Left lung (tissue), 10 donors: Measurements from ENCODE around the gene GIMAP8. TPM values are rescaled to one million over a fixed set of nuclear protein-coding genes. Genes with fewer than 3 reads are reported as not detected.

Source experiments
- ATAC-seq: fragments of 200-7000 bp; cut with Tn5 transposase; one replicate; pipeline ENCODE4 v1.9.1; 2020; ENCODE audit warnings: moderate library complexity
- DNase-seq, 4 donors: peaks; one replicate each; pipeline ENCODE4 v3.0.0-alpha.2; 2013 to 2020
- H3K27ac ChIP-seq, 2 donors: fragments of 200-600 bp; sonication (generic) in 1 of 2; one replicate each; pipeline versions ENCODE4 v1.5.0 to v1.8.0; 2020 to 2021
- H3K27me3 ChIP-seq, 2 donors: fragments of 200-600 bp; sonication (generic) in 1 of 2; one replicate each; pipeline versions ENCODE4 v1.5.0 to v1.8.0; 2020 to 2021
- H3K36me3 ChIP-seq, 2 donors: fragments of 200-600 bp; sonication (generic) in 1 of 2; one replicate each; pipeline versions ENCODE4 v1.5.0 to v1.8.0; 2020 to 2021
- H3K4me1 ChIP-seq, 2 donors: fragments of 200-600 bp; one replicate each; pipeline ENCODE4 v1.8.0; 2021
- H3K4me3 ChIP-seq, 2 donors: fragments of 200-600 bp; sonication (generic) in 1 of 2; one replicate each; pipeline versions ENCODE4 v1.5.0 to v1.8.0; 2020 to 2021; ENCODE audit warnings: mild to moderate bottlenecking in 1 of 2
- H3K9me3 ChIP-seq, 2 donors: fragments of 200-600 bp; sonication (generic) in 1 of 2; one replicate each; pipeline versions ENCODE4 v1.5.0 to v1.8.0; 2020 to 2021
- CTCF ChIP-seq, 2 donors: fragments of 200-600 bp; sonication (generic) in 1 of 2; IDR thresholded peaks; one replicate each; pipeline versions ENCODE4 v1.5.0 to v1.8.0; 2021; ENCODE audit warnings: antibody characterized with exemption in 2 of 2
- intact Hi-C, 2 donors: fragments of 100-400 bp; cut with DNase I; formaldehyde crosslinking; loops; one replicate each; pipeline versions ENCODE4 v1.11.2 to v1.14.2; 2022
- polyA plus RNA-seq, 6 donors: library from polyadenylated mRNA; unstranded; fragments of 120-200 nt; gene quantifications; one replicate each; pipeline ENCODE4 v1.2.1, GENCODE V29; 2013; ENCODE audit not compliant: insufficient read length in 6 of 6
- total RNA-seq, 2 donors: library from RNA; stranded (reverse); fragmentation: NEBNext Ultra II Directional; extraction: Animal tissue kit (Norgen Biotek cat#: 25700); gene quantifications; one replicate each; pipeline ENCODE4 v1.2.1, GENCODE V29; 2021
- donor health status: DM: no; HTN: yes; CAD: no.
- donor health status: DM: no; HTN: no; CAD: no.

GIMAP8 gene
- total and polyA plus RNA-seq, 8 donors = 17.1 to 37.3 (median 24.6) TPM

GRCh38 chr7:150444674-150445365 lies 5.6 kb upstream of the GIMAP8 start:
- no peak for DNase-seq
- intact Hi-C loops = loop anchor here in 1 of 2 donors (5.0 kb wide), 1 partner anchor 312 kb away; no protein-coding TSS in a partner anchor
- Histone ChIP-seq H3K9me3 (peaks cover 0 to 18% of the 10 kb centered on the region in 2 donors), H3K27ac (no peak overlapping the region), H3K4me3 (no peak overlapping the region), H3K27me3 (no peaks in the 10 kb centered on the region), H3K4me1 (peaks cover 10 to 25% of the 10 kb centered on the region in 2 donors), H3K36me3 (no peaks in the 10 kb centered on the region)
- no peak for TF ChIP-seq CTCF (IDR thresholded peaks at IDR 0.05)
- no peak for ATAC-seq

- DNase-seq (no peak), ATAC-seq (no peak)
- Histone ChIP-seq H3K27me3 (no peaks in the 10 kb centered on the region), H3K4me1 (peaks cover 10 to 33% of the 10 kb centered on the region in 2 donors), H3K36me3 (no peaks in the 10 kb centered on the region), H3K27ac (no peak overlapping the region), H3K4me3 (no peak overlapping the region), H3K9me3 (peaks cover 0 to 13% of the 10 kb centered on the region in 2 donors)
- intact Hi-C loops = loop anchor here in 1 of 2 donors (5.0 kb wide), 1 partner anchor 311 kb away; no protein-coding TSS in a partner anchor
- no peak for TF ChIP-seq CTCF (IDR thresholded peaks at IDR 0.05)
These were observed 4.0 kb upstream of the GIMAP8 start for GRCh38 chr7:150446288-150446938.

- peaks cover 10 to 39% of the 10 kb centered on the region in 2 donors for H3K4me1 ChIP-seq
- no peak overlapping the region for H3K4me3 ChIP-seq
- H3K27ac ChIP-seq = no peak overlapping the region
- H3K36me3 ChIP-seq = no peaks in the 10 kb centered on the region
- intact Hi-C loops = loop anchor here in 1 of 2 donors (5.0 kb wide), 1 partner anchor 309 kb away; no protein-coding TSS in a partner anchor
- no peak for DNase-seq
- H3K9me3 ChIP-seq = no peaks in the 10 kb centered on the region
- ATAC-seq = no peak
- no peak for TF ChIP-seq CTCF (IDR thresholded peaks at IDR 0.05)
- no peaks in the 10 kb centered on the region for H3K27me3 ChIP-seq
These were observed 2.3 kb upstream of the GIMAP8 start for GRCh38 chr7:150447966-150448788.

GRCh38 chr7:150448789-150449147 lies 1.7 kb upstream of the GIMAP8 start:
- Histone ChIP-seq H3K9me3 (no peaks in the 10 kb centered on the region), H3K27me3 (no peaks in the 10 kb centered on the region), H3K4me3 (no peak overlapping the region), H3K27ac (peak overlapping the region; percentile 11 to 95), H3K36me3 (no peaks in the 10 kb centered on the region), H3K4me1 (peaks cover 10 to 44% of the 10 kb centered on the region in 2 donors)
- DNase-seq (peak; percentile 57 to 93 (median 79)), ATAC-seq (peak; percentile 80)
- peak; percentile 91 to 95 for TF ChIP-seq CTCF (IDR thresholded peaks at IDR 0.05)
- intact Hi-C loops = loop anchor here in 1 of 2 donors (5.0 kb wide), 1 partner anchor 309 kb away; no protein-coding TSS in a partner anchor
